Subcutaneous abdominal adipose tissue (tissue), 5 donors: ENCODE measurements around the gene RAB40AL.
"Not testable (repeated sequence)": the region's sequence is repeated elsewhere in the genome, so short reads cannot be mapped to it uniquely, and the experiment has no call there.

Source experiments
- H3K27ac ChIP-seq: one replicate; pipeline ENCODE4 v1.7.0; 2013; ENCODE audit warnings: low read depth, mild to moderate bottlenecking, inconsistent platforms, low read length, moderate library complexity
- H3K27me3 ChIP-seq, 5 donors: one replicate each; pipeline ENCODE4 v1.7.0; 2013; ENCODE audit warnings: low read length in 5 of 5, inconsistent platforms in 1 of 5; ENCODE audit not compliant: control insufficient read depth in 5 of 5, insufficient read depth in 4 of 5
- H3K36me3 ChIP-seq, 5 donors: one replicate each; pipeline ENCODE4 v1.7.0; 2013; ENCODE audit warnings: low read length in 5 of 5; ENCODE audit not compliant: control insufficient read depth in 5 of 5, insufficient read depth in 5 of 5
- H3K4me1 ChIP-seq, 5 donors: one replicate each; pipeline ENCODE4 v1.7.0; 2013; ENCODE audit warnings: low read length in 5 of 5, mild to moderate bottlenecking in 3 of 5, moderate library complexity in 1 of 5; ENCODE audit not compliant: control insufficient read depth in 5 of 5, insufficient read depth in 5 of 5
- H3K4me3 ChIP-seq, 5 donors: one replicate each; pipeline ENCODE4 v1.7.0; 2013; ENCODE audit warnings: low read length in 5 of 5, low read depth in 1 of 5
- H3K9ac ChIP-seq, 5 donors: one replicate each; pipeline ENCODE4 v1.7.0; 2013; ENCODE audit warnings: low read length in 5 of 5, mild to moderate bottlenecking in 4 of 5, moderate library complexity in 3 of 5
- H3K9me3 ChIP-seq, 5 donors: one replicate each; pipeline ENCODE4 v1.7.0; 2013; ENCODE audit warnings: low read length in 5 of 5; ENCODE audit not compliant: control insufficient read depth in 5 of 5
- donor health status: healthy.
- donor health status: healthy.
- donor health status: healthy.
- donor health status: healthy.
- donor health status: healthy.

RAB40AL gene

DNA sequence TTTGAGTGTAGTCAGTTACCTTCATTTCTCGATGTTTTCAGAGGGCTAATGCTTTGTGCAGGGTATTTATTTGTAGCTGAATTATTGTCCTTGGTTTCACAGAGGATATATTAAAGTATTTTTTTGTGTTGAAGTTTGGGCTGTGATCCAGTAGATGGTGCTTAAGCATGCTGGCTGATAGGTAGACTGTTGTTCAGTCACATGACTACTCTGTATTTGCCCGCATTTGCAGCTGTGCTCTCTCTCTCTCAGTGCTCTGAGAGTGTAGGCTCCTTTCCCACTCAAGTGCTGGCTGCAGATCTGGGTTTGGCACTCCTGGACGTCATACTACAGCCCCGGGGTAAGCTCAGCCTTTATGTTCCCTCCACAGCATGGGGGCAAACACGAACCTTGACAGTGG is 21.7 kb downstream of the RAB40AL start:
- no peaks in the 10 kb centered on the region for H3K4me1 ChIP-seq
- H3K27me3 ChIP-seq = peaks cover 0 to 27% (median 8%) of the 10 kb centered on the region in 5 donors
- H3K9me3 ChIP-seq = no peaks in the 10 kb centered on the region
- peaks cover 0 to 9% (median 0%) of the 10 kb centered on the region in 5 donors for H3K36me3 ChIP-seq
- H3K27ac ChIP-seq = no peak overlapping the region
- no peak overlapping the region for H3K9ac ChIP-seq
- no peak overlapping the region for H3K4me3 ChIP-seq

DNA sequence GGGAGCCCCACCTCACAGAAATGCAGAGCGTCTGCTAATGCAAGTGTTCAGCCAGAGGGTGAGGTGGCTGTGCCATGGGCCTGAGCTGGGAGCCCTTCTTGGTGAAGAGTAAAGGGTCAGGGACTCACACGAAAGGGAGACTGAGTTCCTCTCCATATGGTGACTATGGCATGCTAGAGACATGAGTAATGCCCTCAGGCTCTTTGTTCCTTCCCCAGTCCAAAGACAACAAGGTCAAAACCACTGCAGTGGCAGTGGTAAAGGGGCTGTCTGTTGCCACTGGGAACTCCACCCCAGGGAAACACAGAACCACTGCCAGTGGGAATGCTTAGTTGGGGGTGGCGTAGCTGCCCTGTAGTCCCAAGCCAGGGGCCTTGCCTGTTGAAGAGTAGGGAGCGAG is 22.4 kb downstream of the RAB40AL start:
- Histone ChIP-seq H3K27me3 (peaks cover 0 to 25% (median 8%) of the 10 kb centered on the region in 5 donors), H3K9me3 (no peaks in the 10 kb centered on the region)

DNA sequence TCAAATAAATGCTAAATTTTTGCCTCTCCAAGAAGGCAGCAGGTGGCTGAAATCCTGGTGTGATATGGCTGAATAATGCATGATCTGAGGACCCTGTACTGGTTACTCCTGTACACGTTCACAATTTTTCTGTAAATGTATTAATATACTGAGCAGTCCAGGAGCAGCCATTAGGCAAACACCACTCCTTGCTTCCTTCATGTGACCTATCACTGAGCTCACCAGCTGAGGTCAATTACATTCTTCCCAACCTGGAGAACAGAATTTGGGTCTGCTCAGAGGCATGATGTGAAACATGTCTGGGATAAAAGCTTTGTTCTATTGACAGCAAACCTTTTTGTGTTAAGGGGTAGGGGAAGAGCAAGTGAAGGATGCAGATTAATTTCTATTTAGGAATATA is 26.9 kb downstream of the RAB40AL start:
- Histone ChIP-seq H3K4me3 (no peak overlapping the region), H3K4me1 (no peaks in the 10 kb centered on the region), H3K9ac (no peak overlapping the region), H3K36me3 (peaks cover 0 to 7% (median 0%) of the 10 kb centered on the region in 5 donors), H3K27ac (no peak overlapping the region), H3K9me3 (peaks cover 0 to 9% (median 8%) of the 10 kb centered on the region in 5 donors), H3K27me3 (peaks cover 0 to 19% (median 8%) of the 10 kb centered on the region in 5 donors)

More for the DNA sequence above, 22.4 kb downstream of the RAB40AL start:
- Histone ChIP-seq H3K27ac (no peak overlapping the region), H3K36me3 (peaks cover 0 to 9% (median 0%) of the 10 kb centered on the region in 5 donors), H3K4me1 (no peaks in the 10 kb centered on the region), H3K4me3 (no peak overlapping the region), H3K9ac (no peak overlapping the region)

DNA sequence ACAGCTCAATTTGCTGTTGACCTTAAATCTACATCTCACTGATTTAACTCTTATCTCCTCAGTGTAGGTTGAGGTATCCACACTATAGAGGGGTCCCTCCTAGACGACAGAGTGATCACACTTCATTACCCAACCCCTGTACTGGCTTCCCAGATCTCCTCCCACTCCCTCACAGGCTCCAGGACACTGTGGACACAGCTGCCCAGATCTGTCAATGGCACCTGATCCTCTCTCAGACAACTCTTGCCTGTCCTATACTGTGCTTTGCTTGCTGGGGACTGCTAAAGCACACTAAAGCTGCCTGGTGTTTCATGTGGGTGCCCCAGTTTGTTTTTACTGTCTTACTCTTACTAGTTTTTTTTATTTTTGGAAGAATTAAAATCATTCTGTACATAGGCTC is 27.9 kb downstream of the RAB40AL start:
- peaks cover 0 to 10% (median 4%) of the 10 kb centered on the region in 5 donors for H3K27me3 ChIP-seq
- no peak overlapping the region for H3K4me3 ChIP-seq
- H3K36me3 ChIP-seq = no peaks in the 10 kb centered on the region
- no peaks in the 10 kb centered on the region for H3K4me1 ChIP-seq
- H3K9ac ChIP-seq = no peak overlapping the region
- no peak overlapping the region for H3K27ac ChIP-seq
- peaks cover 0 to 13% (median 11%) of the 10 kb centered on the region in 5 donors for H3K9me3 ChIP-seq

DNA sequence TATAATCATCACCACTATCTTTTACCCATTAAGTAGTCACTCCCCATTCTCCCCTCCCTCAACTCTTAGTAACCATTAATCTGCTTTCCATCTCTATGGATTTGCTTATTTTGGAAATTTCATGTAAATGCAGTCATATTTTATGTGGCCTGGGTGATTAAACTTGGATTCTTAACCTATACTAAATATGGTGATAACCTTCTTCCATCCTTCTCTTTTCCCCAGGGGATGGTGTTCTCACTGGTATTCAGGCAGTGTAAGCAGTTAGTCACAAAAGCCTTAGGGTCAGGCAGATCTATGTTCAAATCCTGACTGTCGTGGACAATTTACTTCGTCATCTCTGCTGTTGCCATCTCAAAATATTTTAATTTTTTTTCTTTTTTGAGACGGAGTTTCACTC is 29.6 kb downstream of the RAB40AL start:
- no peak overlapping the region for H3K9ac ChIP-seq
- no peak overlapping the region for H3K27ac ChIP-seq
- no peaks in the 10 kb centered on the region for H3K4me1 ChIP-seq
- H3K36me3 ChIP-seq = no peaks in the 10 kb centered on the region
- H3K4me3 ChIP-seq = no peak overlapping the region
- peaks cover 8 to 26% (median 23%) of the 10 kb centered on the region in 5 donors for H3K9me3 ChIP-seq
- H3K27me3 ChIP-seq = peaks cover 0 to 4% (median 0%) of the 10 kb centered on the region in 5 donors

DNA sequence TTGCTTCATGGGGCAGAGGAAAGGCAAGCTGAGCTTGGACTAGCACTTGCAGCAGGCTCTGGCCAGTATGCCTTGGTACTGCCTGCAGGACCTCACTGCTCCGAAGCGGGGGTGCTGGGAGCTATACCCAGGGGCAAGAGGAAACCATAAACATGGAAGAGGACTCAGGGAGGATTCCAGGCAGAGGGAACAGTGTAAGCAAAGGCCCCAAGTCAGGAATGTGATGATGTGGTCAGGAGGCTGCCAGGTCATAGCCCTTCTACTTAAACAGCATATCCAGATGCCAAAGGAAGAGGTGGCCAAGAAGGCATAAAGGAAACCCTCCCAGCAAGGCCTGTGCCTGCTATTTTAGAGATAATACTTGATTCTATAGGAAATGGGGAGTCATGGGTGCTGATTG is 31.1 kb downstream of the RAB40AL start:
- Histone ChIP-seq H3K4me3 (no peak overlapping the region), H3K9ac (no peak overlapping the region), H3K27ac (no peak overlapping the region), H3K4me1 (no peaks in the 10 kb centered on the region), H3K36me3 (no peaks in the 10 kb centered on the region), H3K9me3 (peaks cover 8 to 33% (median 32%) of the 10 kb centered on the region in 5 donors), H3K27me3 (peaks cover 0 to 2% (median 0%) of the 10 kb centered on the region in 5 donors)

DNA sequence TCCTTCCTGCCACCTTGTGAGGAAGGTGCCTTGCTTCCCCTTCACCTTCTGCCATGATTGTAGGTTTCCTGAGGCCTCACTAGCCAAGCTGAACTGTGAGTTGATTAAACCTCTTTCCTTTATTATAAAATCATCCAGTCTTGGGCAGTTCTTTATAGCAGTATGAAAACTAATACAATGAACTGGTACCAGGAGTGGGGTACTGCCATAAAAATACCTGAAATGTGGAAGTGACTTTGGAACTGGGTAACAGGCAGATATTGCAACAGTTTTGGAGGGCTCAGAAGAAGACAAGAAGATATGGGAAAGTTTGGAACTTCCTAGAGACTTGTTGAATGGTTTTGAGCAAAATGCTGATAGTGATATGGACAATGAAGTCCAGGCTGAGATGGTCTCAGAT is 34.5 kb downstream of the RAB40AL start:
- not testable (repeated sequence) for H3K27me3 ChIP-seq, H3K9ac ChIP-seq, H3K27ac ChIP-seq, H3K36me3 ChIP-seq, H3K4me1 ChIP-seq
- Histone ChIP-seq H3K9me3 (peaks cover 8 to 36% (median 33%) of the 10 kb centered on the region in 5 donors), H3K4me3 (peak overlapping the region in 1 of 5 donors; percentile 6)

DNA sequence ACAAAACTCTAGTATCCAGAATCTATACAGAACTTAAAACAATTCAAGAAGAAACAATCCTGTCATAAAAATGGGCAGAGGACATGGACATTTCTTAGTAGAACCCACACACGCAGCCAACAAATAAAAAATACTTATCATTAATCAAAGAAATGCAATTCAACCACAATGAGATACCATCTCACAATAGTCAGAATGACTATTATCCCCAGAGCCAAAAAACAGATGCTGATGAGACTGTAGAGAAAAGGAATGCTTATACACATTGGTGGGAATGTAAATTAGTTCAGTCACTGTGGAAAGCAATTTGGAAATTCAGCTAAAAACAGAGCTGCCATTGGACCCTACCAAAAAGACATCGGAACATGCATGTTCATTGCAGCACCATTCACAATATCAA is 37.9 kb downstream of the RAB40AL start:
- H3K27ac ChIP-seq = no peak overlapping the region
- no peak overlapping the region for H3K9ac ChIP-seq
- H3K9me3 ChIP-seq = peaks cover 8 to 24% (median 21%) of the 10 kb centered on the region in 5 donors
- H3K36me3 ChIP-seq = no peaks in the 10 kb centered on the region
- H3K4me3 ChIP-seq = no peak overlapping the region
- H3K27me3 ChIP-seq = peaks cover 0 to 16% (median 4%) of the 10 kb centered on the region in 5 donors
- no peaks in the 10 kb centered on the region for H3K4me1 ChIP-seq

DNA sequence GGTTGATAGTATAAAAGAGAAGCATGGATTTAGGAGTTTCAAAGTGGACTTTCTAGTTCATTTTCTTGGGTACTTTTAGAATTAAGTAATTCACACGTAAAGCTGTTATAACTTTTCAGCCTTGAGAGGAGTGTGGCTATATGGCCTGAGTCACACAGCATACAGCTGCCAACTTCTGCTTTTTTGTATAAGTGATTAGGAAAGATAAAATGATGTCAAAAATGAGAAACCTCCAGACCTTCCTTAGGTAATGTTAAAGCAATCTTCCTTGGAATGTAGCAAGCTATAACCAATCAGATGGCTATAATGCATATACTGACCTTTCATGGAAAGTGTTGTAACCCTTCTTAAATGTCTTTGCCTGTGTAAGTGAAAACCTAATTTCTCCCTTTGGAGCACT is 39.2 kb downstream of the RAB40AL start:
- no peaks in the 10 kb centered on the region for H3K36me3 ChIP-seq
- no peak overlapping the region for H3K9ac ChIP-seq
- peaks cover 0 to under 1% (median 0%) of the 10 kb centered on the region in 5 donors for H3K4me1 ChIP-seq
- peaks cover 0 to 21% (median 9%) of the 10 kb centered on the region in 5 donors for H3K27me3 ChIP-seq
- no peak overlapping the region for H3K4me3 ChIP-seq
- no peak overlapping the region for H3K27ac ChIP-seq
- peaks cover 4 to 16% (median 14%) of the 10 kb centered on the region in 5 donors for H3K9me3 ChIP-seq

DNA sequence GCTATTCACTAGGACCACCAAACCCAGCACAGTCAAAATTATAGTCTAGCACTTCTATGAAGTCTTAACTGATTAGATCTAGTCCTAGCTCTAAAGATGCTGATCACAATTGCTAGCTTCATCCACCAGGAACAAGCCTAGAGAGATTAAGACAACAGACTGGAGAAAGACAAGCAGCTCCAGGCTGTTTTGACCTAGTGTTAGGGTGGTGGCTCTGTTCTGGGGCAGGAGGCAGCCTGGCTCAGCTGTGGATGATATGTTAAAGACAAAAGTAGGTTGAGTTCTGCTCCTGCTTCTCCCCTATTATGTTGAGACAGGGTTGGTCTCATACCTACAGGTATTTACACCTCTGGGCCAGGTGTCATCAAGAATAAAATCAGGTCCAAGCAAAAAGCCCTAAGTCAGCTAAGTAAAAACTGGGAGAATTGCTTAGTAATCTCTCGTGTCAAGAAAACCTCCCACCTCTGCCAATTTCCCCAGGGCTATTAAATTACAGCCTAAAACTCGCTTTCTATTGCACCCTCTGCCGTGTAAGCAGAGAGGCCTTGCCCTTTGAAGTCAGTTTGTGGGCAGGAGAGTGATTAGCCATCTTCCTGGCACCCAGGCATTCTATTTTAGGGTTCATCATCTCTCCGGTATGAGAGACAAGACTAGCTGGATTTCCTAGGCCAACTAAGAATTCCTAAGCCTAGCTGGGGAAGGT is 39.9 kb downstream of the RAB40AL start:
- H3K9ac ChIP-seq = no peak overlapping the region
- H3K27me3 ChIP-seq = peaks cover 0 to 21% (median 9%) of the 10 kb centered on the region in 5 donors
- H3K4me1 ChIP-seq = peaks cover 0 to 7% (median 0%) of the 10 kb centered on the region in 5 donors
- no peaks in the 10 kb centered on the region for H3K36me3 ChIP-seq
- H3K4me3 ChIP-seq = no peak overlapping the region
- H3K9me3 ChIP-seq = peaks cover 0 to 10% (median 7%) of the 10 kb centered on the region in 5 donors
- H3K27ac ChIP-seq = no peak overlapping the region
